CD4-positive, alpha-beta T cell treated with Interleukin-6 for 4 hours (primary cell): ENCODE measurements around the gene UBASH3A.
"Not testable (repeated sequence)": the region's sequence is repeated elsewhere in the genome, so short reads cannot be mapped to it uniquely, and the experiment has no call there.

Experiments
- DNase-seq: peaks from one replicate; pipeline ENCODE4 v3.0.0-alpha.2; 2020; ENCODE audit warnings: mixed read lengths

The UBASH3A gene

GRCh38 chr21:42391297-42391696 lies 12.4 kb upstream of the UBASH3A start:
- no peak for DNase-seq

- peak; percentile 53 for DNase-seq
These were observed 10.8 kb upstream of the UBASH3A start for GRCh38 chr21:42392731-42393442.

- DNase-seq = no peak
These were observed 10.2 kb upstream of the UBASH3A start for GRCh38 chr21:42393443-42393950.

- no peak for DNase-seq
These were observed 8.4 kb upstream of the UBASH3A start for GRCh38 chr21:42395302-42395701.

GRCh38 chr21:42395905-42396651 lies 7.6 kb upstream of the UBASH3A start, which contains the start of gene TMPRSS3:
Gene TMPRSS3, minus strand, starts transcription at chr21:42396052. Its CDS starts 635 bp downstream, at chr21:42395417.
- no peak for DNase-seq

- no peak for DNase-seq
These were observed 6.6 kb upstream of the UBASH3A start for GRCh38 chr21:42396799-42397745.

- peak; percentile 40 for DNase-seq
These were observed 5.8 kb upstream of the UBASH3A start for GRCh38 chr21:42397746-42398394.

GRCh38 chr21:42398436-42399028 lies 5.2 kb upstream of the UBASH3A start:
- no peak for DNase-seq

GRCh38 chr21:42400525-42400924 lies 3.2 kb upstream of the UBASH3A start:
- no peak for DNase-seq

- no peak for DNase-seq
These were observed 2.5 kb upstream of the UBASH3A start for GRCh38 chr21:42401154-42401553.

- no peak for DNase-seq
These were observed 1.9 kb upstream of the UBASH3A start for GRCh38 chr21:42401820-42402251.

GRCh38 chr21:42404539-42404938 lies 837 bp downstream of the UBASH3A start:
- DNase-seq = peak; percentile 30

- DNase-seq = no peak
These were observed 1.6 kb downstream of the UBASH3A start for GRCh38 chr21:42405064-42406013.

GRCh38 chr21:42406201-42406621 lies 2.5 kb downstream of the UBASH3A start:
- DNase-seq = peak; percentile 65

GRCh38 chr21:42406866-42407265 lies 3.2 kb downstream of the UBASH3A start:
- DNase-seq = no peak

- DNase-seq = no peak
These were observed 3.8 kb downstream of the UBASH3A start for GRCh38 chr21:42407476-42407875.

- not testable (repeated sequence) for DNase-seq
These were observed 5.0 kb downstream of the UBASH3A start for GRCh38 chr21:42408718-42409117.

- peak; percentile 42 for DNase-seq
These were observed 5.7 kb downstream of the UBASH3A start for GRCh38 chr21:42409366-42409765.

GRCh38 chr21:42411197-42411869 lies 7.6 kb downstream of the UBASH3A start:
- DNase-seq = peak; percentile 35
